SH-SY5Y (cell line): ENCODE results near the gene COX7B2.

Experiments
- GATA2 ChIP-seq: IDR thresholded peaks from 2 replicates; pipeline ENCODE4 v1.6.1; 2011; ENCODE audit warnings: mild to moderate bottlenecking, low read depth, low read length
- GATA3 ChIP-seq: IDR thresholded peaks from 2 replicates; pipeline ENCODE4 v1.6.1; 2011; ENCODE audit warnings: low read depth, mild to moderate bottlenecking, low read length, moderate library complexity

COX7B2 gene

GRCh38 chr4:46837639-46838038, 71.4 kb downstream of the COX7B2 start:
- TF ChIP-seq GATA3: no peak
- TF ChIP-seq GATA2: no peak

DNA sequence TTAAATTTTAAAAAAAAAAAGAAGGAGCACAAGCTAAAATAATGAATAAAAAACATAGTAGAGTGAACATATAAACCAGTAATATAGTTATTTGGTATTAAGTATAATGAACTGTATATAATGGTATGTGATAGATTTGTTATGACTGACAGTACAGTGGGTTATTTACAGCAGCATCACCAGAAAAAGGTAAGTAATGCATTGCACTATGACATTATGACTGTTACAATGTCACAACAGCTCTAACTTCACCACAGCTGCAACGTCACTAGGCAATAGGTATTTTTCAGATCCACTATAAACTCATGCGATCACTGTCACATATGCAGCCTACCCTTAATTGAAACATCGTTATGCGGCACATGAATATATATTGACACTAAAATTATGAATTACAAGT, 72.5 kb downstream of the COX7B2 start:
- TF ChIP-seq GATA2: no peak
- TF ChIP-seq GATA3: no peak

DNA sequence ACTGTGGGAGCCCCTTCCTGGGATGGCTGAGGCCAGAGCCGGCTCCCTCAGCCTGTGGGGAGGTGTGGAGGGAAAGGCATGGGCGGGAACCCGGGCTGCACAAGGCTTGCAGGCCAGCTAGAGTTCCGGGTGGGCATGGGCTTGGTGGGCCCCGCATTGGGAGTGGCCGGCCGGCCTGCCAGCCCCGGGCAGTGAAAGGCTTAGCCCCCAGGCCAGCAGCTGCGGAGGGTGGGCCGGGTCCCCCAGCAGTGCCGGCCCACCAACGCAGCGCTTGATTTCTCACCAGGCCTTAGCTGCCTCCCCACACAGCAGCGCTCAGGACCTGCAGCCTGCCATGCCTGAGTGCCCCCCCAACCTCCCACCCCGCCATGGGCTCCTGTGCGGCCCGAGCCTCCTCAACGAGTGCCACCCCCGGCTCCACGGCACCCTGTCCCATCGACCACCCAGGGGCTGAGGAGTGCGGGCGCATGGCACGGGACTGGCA, 78.0 kb downstream of the COX7B2 start:
- TF ChIP-seq GATA3 (no peak), GATA2 (no peak)

DNA sequence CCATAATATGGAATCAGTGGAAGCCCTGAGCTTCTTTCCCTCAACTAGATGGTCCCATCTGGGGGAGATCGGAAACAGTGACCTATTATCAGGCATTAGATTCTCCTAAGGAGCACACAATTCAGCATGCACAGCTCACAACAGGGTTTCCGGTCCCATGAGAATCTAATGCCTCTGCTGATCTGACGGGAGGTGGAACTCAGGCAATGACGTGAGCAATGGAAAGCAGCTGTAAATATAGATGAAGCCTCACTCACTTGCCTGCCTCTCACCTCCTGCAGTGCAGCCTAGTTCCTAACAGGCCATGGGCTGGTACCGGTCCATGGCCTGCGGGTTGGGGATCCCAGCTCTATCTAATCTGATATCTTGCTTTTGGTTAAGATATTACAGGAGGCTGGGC, 88.9 kb downstream of the COX7B2 start:
- TF ChIP-seq GATA3: no peak
- TF ChIP-seq GATA2: no peak

GRCh38 chr4:46819095-46819494, 90.0 kb downstream of the COX7B2 start:
- TF ChIP-seq GATA3 (no peak), GATA2 (no peak)

GRCh38 chr4:46818604-46819003, 90.4 kb downstream of the COX7B2 start:
- TF ChIP-seq GATA3 (no peak), GATA2 (no peak)

- TF ChIP-seq GATA2: no peak
- TF ChIP-seq GATA3: no peak
These were observed 91.2 kb downstream of the COX7B2 start for GRCh38 chr4:46817806-46818205.

DNA sequence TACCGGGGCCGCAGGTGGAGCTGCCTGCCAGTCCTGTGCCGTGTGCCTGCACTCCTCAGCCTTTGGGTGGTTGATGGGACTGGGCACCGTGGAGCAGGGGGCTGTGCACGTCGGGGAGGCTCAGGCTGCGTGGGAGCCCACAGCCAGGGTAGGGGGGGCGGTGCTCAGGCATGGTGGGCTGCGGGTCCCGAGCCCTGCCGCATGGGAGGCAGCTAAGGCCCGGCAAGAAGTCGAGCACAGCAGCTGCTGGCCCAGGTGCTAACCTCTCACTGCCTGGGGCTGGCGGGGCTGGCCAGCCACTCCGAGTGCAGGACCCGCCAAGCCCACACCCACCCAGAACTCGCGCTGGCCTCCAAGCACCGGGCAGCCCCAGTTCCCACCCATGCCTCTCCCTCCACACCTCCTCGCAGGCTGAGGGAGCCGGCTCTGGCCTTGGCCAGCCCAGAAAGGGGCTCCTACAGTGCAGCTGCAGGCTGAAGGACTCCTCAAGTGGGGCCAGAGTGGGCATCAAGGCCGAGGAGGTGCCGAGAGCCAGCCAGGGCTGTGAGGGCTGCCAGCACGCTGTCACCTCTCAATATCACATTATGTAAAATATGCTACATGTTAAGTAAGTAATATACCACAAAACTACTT, 104.1 kb downstream of the COX7B2 start:
- TF ChIP-seq GATA2 (no peak), GATA3 (no peak)

GRCh38 chr4:46793036-46793435, 116.0 kb downstream of the COX7B2 start:
- TF ChIP-seq GATA3 (no peak), GATA2 (no peak)

DNA sequence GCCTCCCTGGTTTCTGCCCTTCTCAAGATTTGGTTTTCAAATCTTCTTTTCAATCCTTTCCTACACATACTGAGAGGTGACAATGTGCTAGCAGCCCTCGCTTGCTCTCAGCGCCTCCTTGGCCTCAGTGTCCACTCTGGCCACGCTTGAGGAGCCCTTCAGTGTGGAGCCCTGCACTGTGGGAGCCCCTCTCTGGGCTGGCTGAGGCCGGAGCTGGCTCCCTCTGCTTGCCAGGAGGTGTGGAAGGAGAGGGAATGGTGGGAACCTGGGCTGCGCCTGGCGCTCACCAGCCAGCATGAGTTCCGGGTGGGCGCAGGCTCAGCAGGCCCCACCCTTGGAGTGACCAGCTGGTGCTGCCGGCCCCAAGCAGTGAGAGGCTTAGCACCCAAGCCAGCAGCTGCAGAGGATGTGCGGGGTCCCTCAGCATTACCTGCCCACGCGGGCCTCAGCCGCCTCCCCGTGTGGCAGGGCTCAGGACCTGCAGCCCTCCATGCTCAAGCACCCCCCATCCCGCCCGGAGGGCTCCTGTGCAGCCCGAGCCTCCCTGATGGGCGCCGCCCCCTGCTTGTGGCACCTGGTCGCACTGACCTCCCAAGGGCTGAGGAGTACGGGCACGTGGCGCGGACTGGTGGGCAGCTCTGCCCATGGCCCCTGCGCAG, 127.5 kb downstream of the COX7B2 start:
- TF ChIP-seq GATA3 (no peak), GATA2 (no peak)

DNA sequence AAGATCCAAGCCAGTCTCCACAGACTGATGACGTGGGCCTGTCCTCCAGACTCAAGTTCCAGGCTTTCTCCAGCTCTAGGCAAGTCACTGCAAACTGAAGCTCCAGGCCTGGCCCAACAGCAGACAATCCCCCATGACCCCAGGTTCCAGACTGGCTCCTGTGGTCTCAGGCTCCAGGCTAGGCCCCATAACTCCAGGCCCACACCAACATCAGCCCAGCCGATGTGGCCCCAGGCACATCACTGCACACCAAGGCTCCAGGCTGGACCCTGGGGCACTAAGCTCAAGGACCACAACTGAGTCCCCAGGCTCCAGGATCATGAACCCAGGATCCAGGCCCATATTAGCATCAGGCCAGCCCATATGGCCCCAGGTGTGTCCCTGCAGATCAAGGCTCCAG, 143.6 kb downstream of the COX7B2 start:
- TF ChIP-seq GATA3: no peak
- no peak for TF ChIP-seq GATA2

DNA sequence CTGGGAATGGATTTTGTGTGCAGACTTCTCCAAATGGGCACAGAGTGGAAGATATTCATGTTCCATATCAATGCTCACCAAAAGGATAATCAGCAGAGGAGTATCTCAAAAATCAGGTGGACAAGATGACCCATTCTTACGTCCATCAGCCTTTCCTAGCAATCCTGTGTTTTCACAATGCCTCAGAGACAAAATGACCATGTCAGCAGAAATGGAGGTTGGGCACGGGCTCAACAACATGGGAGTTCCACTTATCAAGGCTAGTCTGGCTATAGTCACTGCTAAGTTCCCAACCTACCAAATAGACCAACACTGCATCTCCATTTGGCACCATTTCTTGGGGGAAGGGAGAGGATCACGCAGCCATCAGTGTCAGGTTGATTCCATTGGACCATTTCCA, 179.0 kb downstream of the COX7B2 start:
- TF ChIP-seq GATA2 (no peak), GATA3 (no peak)

- TF ChIP-seq GATA3: no peak
- TF ChIP-seq GATA2: no peak
These were observed 189.0 kb downstream of the COX7B2 start for GRCh38 chr4:46720055-46720454.

DNA sequence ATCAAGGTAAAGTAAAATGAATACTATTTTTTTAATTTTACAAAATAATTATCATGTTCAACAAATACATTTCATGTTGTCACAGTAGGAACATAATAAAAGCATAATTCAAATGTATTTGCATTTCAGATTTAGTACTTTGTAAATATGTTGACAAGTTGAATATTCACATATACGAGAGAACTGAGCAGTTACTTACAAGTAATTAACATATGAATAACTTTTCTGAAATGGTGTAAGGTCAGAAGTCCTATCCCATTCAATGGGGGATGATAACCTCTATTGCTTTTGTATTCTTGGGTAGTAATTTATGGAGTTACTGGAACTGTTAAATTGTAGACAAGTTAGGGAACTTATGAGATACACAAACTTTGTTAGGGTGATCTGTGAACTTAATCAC, 191.1 kb downstream of the COX7B2 start:
- no peak for TF ChIP-seq GATA3
- no peak for TF ChIP-seq GATA2

GRCh38 chr4:46715468-46715867, 193.6 kb downstream of the COX7B2 start:
- TF ChIP-seq GATA2 (no peak), GATA3 (no peak)

DNA sequence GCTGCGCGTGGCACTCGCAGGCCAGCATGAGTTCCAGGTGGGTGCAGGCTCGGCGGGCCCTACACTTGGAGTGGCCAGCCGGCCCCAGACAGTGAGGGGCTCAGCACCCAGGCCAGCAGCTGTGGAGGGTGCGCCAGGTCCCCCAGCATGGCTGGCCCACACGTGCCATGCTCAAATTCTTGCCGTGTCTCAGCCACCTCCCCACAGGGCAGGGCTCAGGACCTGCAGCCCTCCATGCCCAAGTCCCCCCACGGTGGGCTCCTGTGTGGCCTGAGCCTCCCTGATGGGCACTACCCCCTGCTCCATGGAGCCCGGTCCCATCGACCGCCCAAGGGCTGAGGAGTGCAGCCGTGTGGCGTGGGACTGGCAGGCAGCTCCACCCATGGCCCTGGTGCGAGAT, 210.2 kb downstream of the COX7B2 start:
- TF ChIP-seq GATA3 (no peak), GATA2 (no peak)
